Germinal center (tissue), 1 donor: ENCODE measurements around the gene FAAP100.
"Not testable (repeated sequence)": the region's sequence is repeated elsewhere in the genome, so short reads cannot be mapped to it uniquely, and the experiment has no call there.

ENCODE experiments used
- DNase-seq: peaks from one replicate; pipeline ENCODE4 v3.0.0; 2012; ENCODE audit warnings: mixed read lengths, low spot score

FAAP100 gene, protein sequence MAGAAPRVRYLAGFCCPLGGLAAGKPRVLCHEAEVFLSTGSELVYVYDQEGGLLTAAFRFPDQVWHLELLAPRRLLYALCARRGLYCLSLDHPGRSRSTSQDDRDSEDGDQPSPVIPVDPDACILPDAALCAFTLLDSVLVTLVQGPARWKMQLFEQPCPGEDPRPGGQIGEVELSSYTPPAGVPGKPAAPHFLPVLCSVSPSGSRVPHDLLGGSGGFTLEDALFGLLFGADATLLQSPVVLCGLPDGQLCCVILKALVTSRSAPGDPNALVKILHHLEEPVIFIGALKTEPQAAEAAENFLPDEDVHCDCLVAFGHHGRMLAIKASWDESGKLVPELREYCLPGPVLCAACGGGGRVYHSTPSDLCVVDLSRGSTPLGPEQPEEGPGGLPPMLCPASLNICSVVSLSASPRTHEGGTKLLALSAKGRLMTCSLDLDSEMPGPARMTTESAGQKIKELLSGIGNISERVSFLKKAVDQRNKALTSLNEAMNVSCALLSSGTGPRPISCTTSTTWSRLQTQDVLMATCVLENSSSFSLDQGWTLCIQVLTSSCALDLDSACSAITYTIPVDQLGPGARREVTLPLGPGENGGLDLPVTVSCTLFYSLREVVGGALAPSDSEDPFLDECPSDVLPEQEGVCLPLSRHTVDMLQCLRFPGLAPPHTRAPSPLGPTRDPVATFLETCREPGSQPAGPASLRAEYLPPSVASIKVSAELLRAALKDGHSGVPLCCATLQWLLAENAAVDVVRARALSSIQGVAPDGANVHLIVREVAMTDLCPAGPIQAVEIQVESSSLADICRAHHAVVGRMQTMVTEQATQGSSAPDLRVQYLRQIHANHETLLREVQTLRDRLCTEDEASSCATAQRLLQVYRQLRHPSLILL

GRCh38 chr17:81552244-81553017 is at the start of gene FAAP100:
TSS of gene FAAP100 (minus strand) at chr17:81552353. CDS start at chr17:81552330, 23 bp downstream.
- peak; percentile 89 for DNase-seq

- DNase-seq, result peak; percentile 77
These were observed 49.5 kb upstream of the FAAP100 start for GRCh38 chr17:81601525-81602120.

DNA sequence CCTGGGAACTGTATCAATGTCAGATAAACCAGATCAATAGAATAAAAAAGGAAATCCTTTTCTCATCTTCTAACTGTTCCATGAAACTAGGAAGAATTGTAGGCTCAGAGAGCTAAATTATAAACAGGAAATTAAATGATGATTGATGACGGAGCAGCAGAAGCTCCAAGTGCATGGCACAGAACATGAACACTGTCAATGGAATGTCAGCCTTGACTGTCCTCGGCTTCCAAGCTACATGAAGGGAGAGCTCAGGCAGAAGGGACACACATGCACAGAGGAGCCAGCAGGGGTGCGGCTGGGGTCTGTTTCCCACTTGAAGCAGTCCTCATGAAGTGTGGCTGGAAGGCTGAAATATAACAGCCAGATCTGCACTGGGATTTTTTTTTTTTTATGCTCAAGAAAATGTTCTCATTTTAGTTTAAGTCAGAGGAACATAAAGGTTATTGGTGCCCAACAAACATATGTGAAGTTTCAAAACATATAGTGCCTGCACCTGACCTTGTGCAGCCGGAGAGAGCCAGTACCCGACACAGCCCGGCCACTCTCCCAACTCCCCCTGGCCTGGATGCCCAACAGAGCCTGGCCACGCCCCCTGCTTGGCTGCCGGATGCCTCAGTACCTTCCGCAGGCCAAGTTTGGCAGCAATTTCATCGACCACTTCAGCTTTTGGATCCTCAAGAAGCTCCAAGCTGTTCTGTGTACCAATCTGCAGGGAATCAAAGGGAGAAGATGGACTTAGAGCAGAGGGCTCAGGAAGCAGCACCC is 47.8 kb upstream of the FAAP100 start:
- DNase-seq, result no peak

DNA sequence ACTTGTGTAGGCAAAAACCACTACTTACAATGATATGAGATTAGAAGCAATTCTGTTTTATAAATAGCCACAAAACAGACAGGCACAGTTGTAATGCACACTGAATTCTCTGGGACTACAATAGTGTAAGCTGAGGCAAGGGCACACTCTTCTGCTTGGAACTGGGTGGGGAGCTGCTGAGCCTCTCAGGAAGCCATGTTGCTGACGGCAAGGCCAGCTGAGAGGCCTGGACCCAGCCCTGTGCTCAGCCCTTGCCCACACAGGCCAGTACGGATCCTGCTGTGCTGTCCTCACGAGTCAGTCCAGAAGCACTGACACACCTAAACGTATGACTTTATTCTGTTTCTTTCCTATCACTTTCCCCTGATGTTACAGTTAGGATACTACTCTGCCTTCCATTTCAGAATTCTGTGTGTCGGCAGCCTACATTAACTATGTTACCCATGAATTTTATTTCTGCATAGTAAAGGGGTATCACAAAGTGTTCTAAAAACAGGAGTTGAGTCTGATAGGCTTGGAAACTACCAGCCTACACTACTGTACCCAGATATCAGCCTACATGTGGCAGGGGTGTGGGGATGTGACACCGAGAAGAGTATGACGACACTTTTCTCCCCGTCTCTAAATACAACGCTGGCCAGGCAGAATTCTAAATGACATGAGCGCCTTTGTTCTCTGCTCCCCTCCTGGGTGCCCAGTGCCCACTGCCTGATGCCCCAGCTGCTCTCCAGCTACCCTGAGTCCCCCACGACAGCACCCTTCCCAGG is 41.1 kb upstream of the FAAP100 start:
- no peak for DNase-seq

- no peak for DNase-seq
These were observed 39.8 kb upstream of the FAAP100 start for GRCh38 chr17:81591971-81592370.

DNA sequence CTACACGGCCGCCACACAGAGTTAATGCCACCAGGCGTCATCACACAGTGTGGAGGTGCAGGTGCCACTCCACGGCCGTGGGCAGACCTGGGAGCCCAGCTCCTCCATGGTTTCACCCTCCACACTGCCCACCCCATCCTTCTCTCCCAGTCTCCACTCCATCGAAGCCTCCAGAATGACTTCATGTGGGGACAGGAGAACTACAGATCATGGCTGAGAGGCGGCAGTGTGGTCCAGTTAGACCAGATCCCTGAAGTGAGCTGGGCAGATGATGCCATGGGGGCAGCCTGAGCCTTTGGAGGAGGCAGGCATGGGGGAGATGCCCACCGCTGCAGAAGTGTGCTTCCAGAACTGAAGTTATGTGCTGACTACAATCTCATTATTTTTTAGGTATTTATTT is 38.0 kb upstream of the FAAP100 start:
- DNase-seq, result no peak

GRCh38 chr17:81589612-81590011 is 37.5 kb upstream of the FAAP100 start:
- no peak for DNase-seq

- DNase-seq, result no peak
These were observed 33.9 kb upstream of the FAAP100 start for GRCh38 chr17:81586096-81586495.

- not testable (repeated sequence) for DNase-seq
These were observed 32.6 kb upstream of the FAAP100 start for GRCh38 chr17:81584771-81585170.

DNA sequence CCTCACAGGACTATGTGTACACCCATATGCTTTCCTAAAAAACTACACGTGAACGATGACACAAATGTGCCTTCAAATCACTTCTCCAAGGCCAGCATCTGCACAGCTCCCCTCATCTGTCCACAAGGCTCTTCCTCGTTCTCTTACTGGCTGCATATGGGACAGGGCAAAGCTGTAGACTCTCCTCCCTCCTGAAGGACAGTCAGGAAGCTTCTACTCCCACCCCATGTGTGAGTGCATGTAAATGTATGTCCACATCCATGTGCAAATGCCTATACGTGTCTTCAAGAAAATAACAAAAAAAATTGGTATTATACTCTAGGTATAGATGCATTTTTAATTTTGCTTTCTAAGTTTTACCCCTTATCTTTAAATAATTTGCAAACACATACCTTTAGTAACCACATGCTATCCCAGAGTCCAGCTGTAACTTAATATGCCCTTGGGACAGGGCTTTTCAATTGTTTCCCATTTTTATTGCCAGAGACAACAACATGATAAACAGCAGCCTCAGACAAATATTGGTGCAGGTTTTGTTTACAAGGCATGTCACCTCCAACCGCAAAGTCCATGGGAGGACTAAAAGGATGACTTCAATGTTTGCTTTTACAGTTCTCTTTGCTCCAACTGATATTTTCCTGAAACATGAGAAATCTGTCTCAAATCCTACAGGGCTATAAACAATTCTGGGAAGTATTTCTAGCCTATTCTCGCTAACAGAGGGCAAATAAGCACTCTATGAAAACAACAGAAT is 31.6 kb upstream of the FAAP100 start:
- DNase-seq, result no peak

DNA sequence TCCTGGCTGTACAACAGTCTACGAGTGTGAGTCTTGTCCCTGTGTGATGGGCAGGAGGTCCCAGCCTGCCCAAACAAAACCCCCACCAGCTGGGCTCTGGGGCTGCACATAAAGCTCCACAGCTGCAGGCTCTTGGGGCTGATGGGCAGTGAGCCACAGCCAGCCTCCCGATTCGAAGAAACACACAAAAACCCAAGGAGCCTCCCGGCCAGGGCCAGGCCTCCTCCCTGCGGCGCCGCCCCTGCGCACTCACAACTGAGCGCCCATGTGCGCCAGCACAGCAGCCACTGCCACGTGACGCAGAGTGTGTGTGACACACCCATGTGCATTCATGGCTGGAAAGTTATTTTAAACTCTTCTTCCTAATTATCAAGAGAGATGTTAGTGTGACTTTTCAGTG is 30.6 kb upstream of the FAAP100 start:
- DNase-seq, result no peak

DNA sequence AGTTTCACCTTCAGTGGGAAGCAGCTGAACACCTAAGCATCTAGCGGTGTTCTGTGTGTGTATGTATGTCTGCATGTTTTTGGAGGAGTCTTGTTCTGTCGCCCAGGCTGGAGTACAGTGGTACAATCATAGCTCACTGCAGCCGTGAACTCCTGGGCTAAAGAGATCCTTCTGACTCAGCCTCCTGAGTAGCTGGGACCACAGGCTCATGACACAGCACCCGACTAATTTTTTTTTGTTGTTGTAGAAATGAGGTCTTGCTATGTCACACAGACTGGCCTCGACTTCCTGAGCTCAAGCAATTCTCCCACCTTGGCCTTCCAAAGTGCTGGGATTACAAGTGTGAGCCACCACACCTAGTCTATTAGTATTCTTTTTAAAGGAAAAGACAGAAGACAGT is 30.2 kb upstream of the FAAP100 start:
- DNase-seq, result no peak

- DNase-seq, result no peak
These were observed 29.6 kb upstream of the FAAP100 start for GRCh38 chr17:81581758-81582157.

- no peak for DNase-seq
These were observed 28.3 kb upstream of the FAAP100 start for GRCh38 chr17:81580481-81580880.

DNA sequence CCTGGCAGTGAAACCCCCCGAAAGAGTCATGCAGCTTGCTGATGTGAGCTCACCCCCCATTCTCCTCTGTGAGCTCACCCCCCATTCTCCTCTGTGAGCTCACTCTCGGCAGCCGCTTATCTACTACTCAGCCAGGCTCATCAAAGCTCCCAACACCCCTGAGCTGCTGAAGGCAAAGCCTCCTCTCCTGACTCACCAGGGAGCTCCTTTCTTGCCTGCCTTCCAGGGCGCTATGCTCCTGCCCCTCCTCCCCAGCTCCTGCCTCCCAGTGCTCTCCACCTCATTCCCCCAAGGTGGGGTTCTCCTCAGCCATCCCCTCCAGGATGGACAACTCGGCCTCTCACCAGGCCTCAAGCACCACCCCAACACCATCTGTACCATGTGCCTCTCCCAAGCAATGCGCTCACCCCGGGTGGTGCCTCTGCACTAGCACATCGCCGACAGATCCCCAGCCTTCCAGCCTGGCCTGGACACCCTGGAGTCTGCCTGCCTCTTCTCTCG is 27.7 kb upstream of the FAAP100 start:
- DNase-seq, result no peak

GRCh38 chr17:81579298-81579697 is 27.1 kb upstream of the FAAP100 start:
- DNase-seq, result no peak

- no peak for DNase-seq
These were observed 26.5 kb upstream of the FAAP100 start for GRCh38 chr17:81578561-81579225.

DNA sequence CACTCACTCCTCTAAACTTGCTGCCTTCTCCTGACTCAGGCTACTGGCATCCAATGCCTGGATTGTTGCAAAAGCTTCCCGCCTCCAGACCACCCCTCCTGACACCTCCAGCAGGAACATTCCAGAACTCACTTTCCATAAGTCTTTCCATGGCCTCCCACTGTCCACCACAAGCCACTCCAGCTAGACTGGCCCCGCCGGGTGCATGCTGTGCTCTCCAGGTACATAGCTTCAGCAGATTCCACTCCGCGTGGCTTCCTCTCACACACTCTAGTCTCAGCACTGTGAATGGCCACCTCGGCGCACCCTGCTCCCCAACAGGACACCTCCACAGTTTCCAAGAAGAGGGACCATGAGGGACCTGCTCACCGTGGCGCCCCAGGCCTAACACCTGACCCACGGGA is 25.9 kb upstream of the FAAP100 start:
- no peak for DNase-seq
